ENCODE results near the gene FGFR2. TPM values are rescaled to one million over a fixed set of nuclear protein-coding genes. Genes with fewer than 3 reads are reported as not detected.

FGFR2 gene
- total and polyA plus RNA-seq, 9 of the 15 experiments (the other 6 are each of a cell fraction or from before 2014, with no cell fraction given) = 0.20 TPM; not detected in 8

DNA sequence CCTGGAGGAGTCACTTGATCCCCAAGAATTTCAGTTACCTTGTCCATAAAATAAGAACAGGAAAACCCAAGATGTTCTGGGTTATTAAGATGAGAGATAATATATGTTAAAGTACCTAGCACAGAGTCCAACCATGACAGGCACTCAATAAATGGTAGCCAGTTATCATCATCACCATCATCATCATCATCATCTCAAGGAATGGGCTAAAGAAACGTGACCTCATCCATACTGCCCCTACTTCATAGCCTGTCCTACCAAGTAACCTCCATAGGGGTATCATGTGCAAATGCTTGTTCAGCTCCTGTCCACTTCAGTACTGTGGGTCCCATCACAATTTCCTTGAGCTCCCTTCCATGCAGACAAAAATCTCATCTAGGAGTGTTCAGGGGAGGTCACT lies 14.4 kb downstream of the FGFR2 start:
- TF ChIP-seq ZC3H4 (CRISPR knock-in tag; IDR thresholded peaks at IDR 0.05; ENCODE audit: borderline replicate concordance) (no peak), HCFC1 (IDR thresholded peaks at IDR 0.05; ENCODE audit: low read depth, low read length) (no peak), ATF2 (CRISPR knock-in tag; IDR thresholded peaks at IDR 0.05) (no peak), RUNX1 (IDR thresholded peaks at IDR 0.05; ENCODE audit: low read depth) (no peak), NEUROD1 (IDR thresholded peaks at IDR 0.05; ENCODE audit: borderline replicate concordance, low read depth, low read length, partially characterized antibody) (no peak), ZFP30 (CRISPR knock-in tag; IDR thresholded peaks at IDR 0.05; ENCODE audit: borderline replicate concordance) (no peak), RBBP5 (IDR thresholded peaks at IDR 0.05; ENCODE audit: borderline replicate concordance, insufficient read depth, low read length, poor library complexity, severe bottlenecking) (no peak), PHF20 (IDR thresholded peaks at IDR 0.05; ENCODE audit: partially characterized antibody) (no peak), POLR2A (conservative IDR thresholded peaks at IDR 0.05) (no peak), NFIC (IDR thresholded peaks at IDR 0.05) (no peak), LCOR (CRISPR knock-in tag; IDR thresholded peaks at IDR 0.05) (no peak), ZNF217 (CRISPR knock-in tag; IDR thresholded peaks at IDR 0.05) (no peak), MCM3 (IDR thresholded peaks at IDR 0.05) (no peak), CBX8 (IDR thresholded peaks at IDR 0.05; ENCODE audit: borderline replicate concordance, extremely low read depth, low read depth, low read length, poor library complexity, severe bottlenecking) (no peak), SNRNP70 (optimal IDR thresholded peaks at IDR 0.05; ENCODE audit: low read depth, low read length) (no peak), HLTF (IDR thresholded peaks at IDR 0.05) (no peak), HMG20B (CRISPR knock-in tag; IDR thresholded peaks at IDR 0.05) (no peak), ZNF316 (IDR thresholded peaks at IDR 0.05) (no peak), MED1 (CRISPR knock-in tag; IDR thresholded peaks at IDR 0.05; ENCODE audit: borderline replicate concordance) (no peak), ZNF518B (CRISPR knock-in tag; IDR thresholded peaks at IDR 0.05) (no peak)
- WGBS (ENCODE audit: insufficient coverage, low coverage, missing lambda C conversion rate) = 0% methylated on average over 1 of the region's 1 CpG
- H3K4me1 ChIP-seq (replicated peaks in 1 of 2; ENCODE audit: control insufficient read depth in 2 of 2, insufficient read depth in 2 of 2, low read length in 2 of 2) = no peaks in the 10 kb centered on the region
- H2AFZ ChIP-seq (ENCODE audit: low read depth, low read length) = no peak overlapping the region
- H3K27ac ChIP-seq (ENCODE audit: extremely low read depth, low read depth, low read length) = no peak overlapping the region
- CTCF ChIA-PET (ENCODE audit: low intra/inter-chr PET ratio) = no interaction called here
- no peaks in the 10 kb centered on the region for H4K20me1 ChIP-seq (replicated peaks; ENCODE audit: control insufficient read depth, insufficient read depth, low read length)
- H3K9me3 ChIP-seq (replicated peaks; ENCODE audit: control insufficient read depth, insufficient read depth, low read depth, low read length) = no peaks in the 10 kb centered on the region
- H3K27me3 ChIP-seq (ENCODE audit: control insufficient read depth in 2 of 2, insufficient read depth in 2 of 2, low read length in 2 of 2) = peaks cover 0 to 18% of the 10 kb centered on the region in 2 experiments; a peak in 2 of 5 replicates
- POLR2A ChIA-PET = no interaction called here
- ATAC-seq = no peak
- no peaks in the 10 kb centered on the region for H3K9me1 ChIP-seq (ENCODE audit: control insufficient read depth, insufficient read depth, low read length)
- no peaks in the 10 kb centered on the region for H3K36me3 ChIP-seq (ENCODE audit: control insufficient read depth, insufficient read depth, low read length)
- H3K4me3 ChIP-seq = no peak overlapping the region
- no peak overlapping the region for H3K9ac ChIP-seq (ENCODE audit: insufficient read depth in 1 of 2, low read depth in 2 of 2, low read length in 2 of 2)
- FAIRE-seq = no peak
- intact Hi-C loops (cut with micrococcal nuclease) (no loop called here), in situ Hi-C loops (cut with MboI) (no loop called here)
- no TSS peak for BruUV-seq (replicated peaks)
- H3K79me2 ChIP-seq (ENCODE audit: control insufficient read depth, insufficient read depth, low read length) = no peaks in the 10 kb centered on the region
- DNase-seq (ENCODE audit: extremely low read depth in 1 of 4, low spot score in 3 of 4) = no peak
- no peak overlapping the region for H3K4me2 ChIP-seq (ENCODE audit: insufficient read depth, low read length)
